Stimulated activated memory B cell treated with anti-CD40 and anti-IgM and Interleukin-4, amounts not matched to agents 10 μg/mL and 1 μg/mL and 100 μg/mL, for 72 hours (primary cell): ENCODE data around the gene NEGR1.

Experiments used
- ATAC-seq: fragments of 150-1000 bp; cut with Tn5 transposase; 2 replicates; pipeline ENCODE4 v1.10.0; 2021
- H3K27ac Mint-ChIP-seq: one replicate; pipeline ENCODE4 v1.8.0; 2022; ENCODE audit warnings: mild to moderate bottlenecking, mixed read lengths
- H3K27me3 Mint-ChIP-seq: one replicate; pipeline ENCODE4 v1.8.0; 2022; ENCODE audit warnings: mixed read lengths
- H3K36me3 Mint-ChIP-seq: one replicate; pipeline ENCODE4 v1.8.0; 2022; ENCODE audit warnings: mixed read lengths
- H3K4me1 Mint-ChIP-seq: one replicate; pipeline ENCODE4 v1.8.0; 2022; ENCODE audit warnings: mixed read lengths
- H3K4me3 Mint-ChIP-seq: one replicate; pipeline ENCODE4 v1.8.0; 2022; ENCODE audit warnings: mild to moderate bottlenecking, moderate library complexity, mixed read lengths
- H3K9me3 Mint-ChIP-seq: one replicate; pipeline ENCODE4 v1.8.0; 2022; ENCODE audit warnings: mixed read lengths

Gene NEGR1

GRCh38 chr1:72000809-72001208 is 281.5 kb downstream of the NEGR1 start:
- Mint-ChIP-seq H3K4me3 (no peak overlapping the region), H3K36me3 (no peaks in the 10 kb centered on the region), H3K27me3 (no peaks in the 10 kb centered on the region), H3K4me1 (no peaks in the 10 kb centered on the region), H3K9me3 (peaks cover 6% of the 10 kb centered on the region), H3K27ac (no peak overlapping the region)
- ATAC-seq, result no peak

- Mint-ChIP-seq H3K4me3 (no peak overlapping the region), H3K9me3 (peaks cover 6% of the 10 kb centered on the region), H3K27me3 (no peaks in the 10 kb centered on the region), H3K27ac (no peak overlapping the region), H3K36me3 (no peaks in the 10 kb centered on the region), H3K4me1 (no peaks in the 10 kb centered on the region)
- ATAC-seq, result no peak
Measured at GRCh38 chr1:71994646-71995045, 287.7 kb downstream of the NEGR1 start.

GRCh38 chr1:71987181-71987580 is 295.2 kb downstream of the NEGR1 start:
- no peak for ATAC-seq
- Mint-ChIP-seq H3K36me3 (no peaks in the 10 kb centered on the region), H3K4me1 (no peaks in the 10 kb centered on the region), H3K4me3 (no peak overlapping the region), H3K27me3 (no peaks in the 10 kb centered on the region), H3K27ac (no peak overlapping the region), H3K9me3 (no peaks in the 10 kb centered on the region)

GRCh38 chr1:71986160-71986559 is 296.2 kb downstream of the NEGR1 start:
- ATAC-seq, result no peak
- Mint-ChIP-seq H3K36me3 (no peaks in the 10 kb centered on the region), H3K4me1 (no peaks in the 10 kb centered on the region), H3K4me3 (no peak overlapping the region), H3K27me3 (no peaks in the 10 kb centered on the region), H3K27ac (no peak overlapping the region), H3K9me3 (no peaks in the 10 kb centered on the region)

GRCh38 chr1:71980556-71980955 is 301.8 kb downstream of the NEGR1 start:
- no peaks in the 10 kb centered on the region for H3K36me3 Mint-ChIP-seq
- H3K9me3 Mint-ChIP-seq, result no peaks in the 10 kb centered on the region
- H3K27ac Mint-ChIP-seq, result no peak overlapping the region
- H3K27me3 Mint-ChIP-seq, result no peaks in the 10 kb centered on the region
- no peak for ATAC-seq
- H3K4me3 Mint-ChIP-seq, result no peak overlapping the region
- H3K4me1 Mint-ChIP-seq, result no peaks in the 10 kb centered on the region

- no peaks in the 10 kb centered on the region for H3K4me1 Mint-ChIP-seq
- no peaks in the 10 kb centered on the region for H3K9me3 Mint-ChIP-seq
- ATAC-seq, result no peak
- no peaks in the 10 kb centered on the region for H3K36me3 Mint-ChIP-seq
- no peaks in the 10 kb centered on the region for H3K27me3 Mint-ChIP-seq
- H3K4me3 Mint-ChIP-seq, result no peak overlapping the region
- no peak overlapping the region for H3K27ac Mint-ChIP-seq
Measured at GRCh38 chr1:71979882-71980281, 302.5 kb downstream of the NEGR1 start.

- ATAC-seq, result no peak
- no peak overlapping the region for H3K4me3 Mint-ChIP-seq
- no peaks in the 10 kb centered on the region for H3K4me1 Mint-ChIP-seq
- H3K36me3 Mint-ChIP-seq, result no peaks in the 10 kb centered on the region
- H3K27me3 Mint-ChIP-seq, result no peaks in the 10 kb centered on the region
- no peak overlapping the region for H3K27ac Mint-ChIP-seq
- H3K9me3 Mint-ChIP-seq, result no peaks in the 10 kb centered on the region
Measured at GRCh38 chr1:71967670-71968069, 314.7 kb downstream of the NEGR1 start.

GRCh38 chr1:71964188-71964587 is 318.2 kb downstream of the NEGR1 start:
- Mint-ChIP-seq H3K36me3 (no peaks in the 10 kb centered on the region), H3K9me3 (no peaks in the 10 kb centered on the region), H3K27ac (no peak overlapping the region), H3K4me3 (no peak overlapping the region), H3K27me3 (no peaks in the 10 kb centered on the region), H3K4me1 (no peaks in the 10 kb centered on the region)
- no peak for ATAC-seq

- no peak overlapping the region for H3K4me3 Mint-ChIP-seq
- H3K4me1 Mint-ChIP-seq, result no peaks in the 10 kb centered on the region
- no peak for ATAC-seq
- H3K27ac Mint-ChIP-seq, result no peak overlapping the region
- no peaks in the 10 kb centered on the region for H3K9me3 Mint-ChIP-seq
- no peaks in the 10 kb centered on the region for H3K36me3 Mint-ChIP-seq
- H3K27me3 Mint-ChIP-seq, result no peaks in the 10 kb centered on the region
Measured at GRCh38 chr1:71956613-71957285, 325.6 kb downstream of the NEGR1 start.

GRCh38 chr1:71950579-71950978 is 331.8 kb downstream of the NEGR1 start:
- no peaks in the 10 kb centered on the region for H3K4me1 Mint-ChIP-seq
- no peak overlapping the region for H3K27ac Mint-ChIP-seq
- no peak for ATAC-seq
- no peaks in the 10 kb centered on the region for H3K9me3 Mint-ChIP-seq
- H3K4me3 Mint-ChIP-seq, result no peak overlapping the region
- H3K36me3 Mint-ChIP-seq, result no peaks in the 10 kb centered on the region
- H3K27me3 Mint-ChIP-seq, result no peaks in the 10 kb centered on the region

- Mint-ChIP-seq H3K9me3 (no peaks in the 10 kb centered on the region), H3K4me3 (no peak overlapping the region), H3K27ac (no peak overlapping the region), H3K36me3 (no peaks in the 10 kb centered on the region), H3K27me3 (no peaks in the 10 kb centered on the region), H3K4me1 (no peaks in the 10 kb centered on the region)
- no peak for ATAC-seq
Measured at GRCh38 chr1:71949681-71950080, 332.7 kb downstream of the NEGR1 start.

GRCh38 chr1:71948561-71948960 is 333.8 kb downstream of the NEGR1 start:
- Mint-ChIP-seq H3K9me3 (no peaks in the 10 kb centered on the region), H3K4me1 (no peaks in the 10 kb centered on the region), H3K27me3 (no peaks in the 10 kb centered on the region), H3K27ac (no peak overlapping the region), H3K4me3 (no peak overlapping the region), H3K36me3 (no peaks in the 10 kb centered on the region)
- ATAC-seq, result no peak

- no peaks in the 10 kb centered on the region for H3K4me1 Mint-ChIP-seq
- H3K27me3 Mint-ChIP-seq, result no peaks in the 10 kb centered on the region
- no peak overlapping the region for H3K27ac Mint-ChIP-seq
- H3K4me3 Mint-ChIP-seq, result no peak overlapping the region
- H3K36me3 Mint-ChIP-seq, result no peaks in the 10 kb centered on the region
- H3K9me3 Mint-ChIP-seq, result no peaks in the 10 kb centered on the region
- no peak for ATAC-seq
Measured at GRCh38 chr1:71944006-71944405, 338.3 kb downstream of the NEGR1 start.

- no peak overlapping the region for H3K4me3 Mint-ChIP-seq
- no peaks in the 10 kb centered on the region for H3K9me3 Mint-ChIP-seq
- no peak for ATAC-seq
- H3K36me3 Mint-ChIP-seq, result no peaks in the 10 kb centered on the region
- H3K27me3 Mint-ChIP-seq, result no peaks in the 10 kb centered on the region
- H3K4me1 Mint-ChIP-seq, result no peaks in the 10 kb centered on the region
- no peak overlapping the region for H3K27ac Mint-ChIP-seq
Measured at GRCh38 chr1:71940261-71940660, 342.1 kb downstream of the NEGR1 start.

- Mint-ChIP-seq H3K4me1 (no peaks in the 10 kb centered on the region), H3K4me3 (no peak overlapping the region), H3K27ac (no peak overlapping the region), H3K27me3 (no peaks in the 10 kb centered on the region), H3K36me3 (no peaks in the 10 kb centered on the region), H3K9me3 (no peaks in the 10 kb centered on the region)
- no peak for ATAC-seq
Measured at GRCh38 chr1:71930511-71930910, 351.8 kb downstream of the NEGR1 start.

GRCh38 chr1:71921935-71922559 is 360.3 kb downstream of the NEGR1 start:
- Mint-ChIP-seq H3K9me3 (peaks cover 3% of the 10 kb centered on the region), H3K36me3 (no peaks in the 10 kb centered on the region), H3K27me3 (no peaks in the 10 kb centered on the region), H3K4me3 (no peak overlapping the region), H3K27ac (no peak overlapping the region), H3K4me1 (no peaks in the 10 kb centered on the region)
- no peak for ATAC-seq
